GM12878 (cell line): ENCODE measurements around the gene IGIP. TPM values are rescaled to one million over a fixed set of nuclear protein-coding genes. Genes with fewer than 3 reads are reported as not detected.

Experiments
- ATAC-seq: fragments of 200-7000 bp; cut with Tn5 transposase; 3 replicates; pipeline ENCODE4 v1.9.1; 2020; ENCODE audit warnings: mild to moderate bottlenecking, moderate library complexity
- BruUV-seq: library from RNA; stranded (reverse); fragments of 400-500 nt; replicated peaks from 2 replicates; lab custom pipeline; 2021; lab: Mats Ljungman, UMichigan
- CTCF ChIA-PET: fragments of 300-600 bp; sonication (Branson Sonifier 250); formaldehyde crosslinking; extraction: SDS; loops from one replicate; lab custom pipeline; 2021; ENCODE audit warnings: inconsistent platforms; lab: Yijun Ruan, JAX
- POLR2A ChIA-PET: fragments of 350-600 bp; formaldehyde crosslinking; extraction: SDS; loops from one replicate; lab custom pipeline; 2021; ENCODE audit warnings: inconsistent platforms; lab: Charles Lee
- RAD21 ChIA-PET: fragments of 300-600 bp; sonication (Branson Sonifier 250); formaldehyde crosslinking; loops from one replicate; lab custom pipeline; 2023; ENCODE audit warnings: antibody characterized with exemption; ENCODE audit not compliant: unreplicated experiment; lab: Charles Lee
- SMC1A ChIA-PET: fragments of 300-600 bp; sonication (Branson Sonifier 250); formaldehyde crosslinking; loops from one replicate; lab custom pipeline; 2023; ENCODE audit not compliant: unreplicated experiment, uncharacterized antibody; lab: Charles Lee
- DNase-seq: peaks from one replicate; pipeline ENCODE4 v3.0.0-alpha.2; 2011; ENCODE audit warnings: low read depth, low spot score
- FAIRE-seq: peaks from 3 replicates; lab custom pipeline; 2011; peaks lifted over from hg19 to GRCh38; lab: Jason Lieb, UNC
- H2AFZ ChIP-seq: 2 replicates; pipeline ENCODE4 v1.6.0; 2011; ENCODE audit warnings: low read depth, low read length, control low read depth; ENCODE audit not compliant: control insufficient read depth
- H3K27ac ChIP-seq: 2 replicates; pipeline ENCODE4 v1.5.1; 2011; ENCODE audit warnings: control low read depth; ENCODE audit not compliant: control insufficient read depth, insufficient read depth
- H3K27me3 ChIP-seq, 2 experiments: replicated peaks in 1 of 2; 2 replicates each; pipeline versions ENCODE4 v1.6.0 to v1.6.1; 2011; ENCODE audit warnings: low read length in 1 of 2; ENCODE audit not compliant: control insufficient read depth in 2 of 2, insufficient read depth in 2 of 2
- H3K36me3 ChIP-seq, 2 experiments: 2 replicates each; pipeline ENCODE4 v1.5.1; 2011; ENCODE audit warnings: low read length in 1 of 2; ENCODE audit not compliant: control insufficient read depth in 2 of 2, insufficient read depth in 2 of 2
- H3K4me1 ChIP-seq: 2 replicates; pipeline ENCODE4 v1.6.1; 2011; ENCODE audit warnings: mild to moderate bottlenecking, low read length, moderate library complexity, mixed read lengths; ENCODE audit not compliant: control insufficient read depth, insufficient read depth
- H3K4me2 ChIP-seq: 2 replicates; pipeline ENCODE4 v1.6.0; 2011; ENCODE audit warnings: control low read depth; ENCODE audit not compliant: control insufficient read depth, insufficient read depth
- H3K4me3 ChIP-seq: fragments of 200-600 bp; sonication (generic); 2 replicates; pipeline ENCODE4 v1.5.1; 2016
- H3K79me2 ChIP-seq: 2 replicates; pipeline ENCODE4 v1.6.0; 2011; ENCODE audit warnings: low read length; ENCODE audit not compliant: control insufficient read depth, insufficient read depth
- H3K9ac ChIP-seq: 2 replicates; pipeline ENCODE4 v1.8.0; 2011; ENCODE audit warnings: low read length, control low read depth, mixed read lengths; ENCODE audit not compliant: control insufficient read depth, insufficient read depth
- H3K9me3 ChIP-seq: replicated peaks from 3 replicates; pipeline ENCODE4 v1.5.1; 2011; ENCODE audit warnings: mild to moderate bottlenecking, low read length; ENCODE audit not compliant: control insufficient read depth, insufficient read depth
- H4K20me1 ChIP-seq: 2 replicates; pipeline ENCODE4 v1.6.0; 2011; ENCODE audit not compliant: control insufficient read depth, insufficient read depth
- CTCF ChIP-seq, 3 experiments: IDR thresholded peaks in 2 of 3; conservative IDR thresholded peaks in 1 of 3; 2 replicates each; pipeline ENCODE4 v1.5.1; 2011; ENCODE audit warnings: low read depth in 3 of 3, low read length in 3 of 3, mild to moderate bottlenecking in 3 of 3, control low read depth in 2 of 3, moderate library complexity in 2 of 3, inconsistent platforms in 1 of 3, mixed read lengths in 1 of 3; ENCODE audit not compliant: control insufficient read depth in 2 of 3, insufficient read depth in 1 of 3; ENCODE audit errors: extremely low read depth in 1 of 3
- RCOR1 ChIP-seq: conservative IDR thresholded peaks from 2 replicates; pipeline ENCODE4 v1.6.1; 2012; ENCODE audit warnings: low read depth, low read length, improper control_type of control experiment
- RFX5 ChIP-seq: IDR thresholded peaks from 2 replicates; pipeline ENCODE4 v1.6.1; 2011; ENCODE audit warnings: low read depth, low read length, improper control_type of control experiment
- WGBS: methylation state at CpG from one replicate; pipeline ENCODE4 v1.1.6; 2016; ENCODE audit warnings: low lambda C conversion rate; ENCODE audit not compliant: insufficient replicate concordance, insufficient coverage; ENCODE audit errors: missing lambda C conversion rate; 5-methylcytosine and 5-hydroxymethylcytosine counted together
- in situ Hi-C: fragments of 300-500 bp; cut with MboI; formaldehyde crosslinking; loops from 9 replicates; pipeline ENCODE4 v1.14.3; 2018; ENCODE audit warnings: mixed read lengths
- intact Hi-C: fragments of 100-400 bp; cut with micrococcal nuclease; formaldehyde crosslinking; loops from one replicate; pipeline ENCODE4 v1.14.2; 2022; ENCODE audit not compliant: unreplicated experiment
- polyA plus RNA-seq, 11 experiments: library from polyadenylated mRNA; depleted of rRNA in 4 of 11; unstranded in 6 of 11; stranded (reverse) in 5 of 11; fragments of >200 nt; fragmentation: Nextera tagmentation in 4 of 11; fragmentation: Illumina TruSeq in 1 of 11; extraction: Ambion mirVana in 4 of 11; extraction: Trizol in 1 of 11; gene quantifications; 1 replicate in 1 of 11; 2 replicates in 10 of 11; pipeline versions ENCODE4 v1.2.1 to v1.2.3, GENCODE V29; 2011 to 2016; ENCODE audit warnings: inconsistent platforms in 2 of 11, missing spikeins in 2 of 11, low read depth in 1 of 11
- total RNA-seq, 4 experiments: library from RNA; depleted of rRNA in 3 of 4; stranded (reverse); fragments of >200 nt in 3 of 4; fragmentation: Illumina TruSeq in 1 of 4; extraction: Trizol in 1 of 4; gene quantifications; 2 replicates each; pipeline versions ENCODE4 v1.2.1 to v1.2.3, GENCODE V29; 2013 to 2021

IGIP gene
- total and polyA plus RNA-seq, 10 of the 15 experiments (the other 5 are each of a cell fraction or from before 2014, with no cell fraction given), result 0.58 to 3.3 (median 1.9) TPM

DNA sequence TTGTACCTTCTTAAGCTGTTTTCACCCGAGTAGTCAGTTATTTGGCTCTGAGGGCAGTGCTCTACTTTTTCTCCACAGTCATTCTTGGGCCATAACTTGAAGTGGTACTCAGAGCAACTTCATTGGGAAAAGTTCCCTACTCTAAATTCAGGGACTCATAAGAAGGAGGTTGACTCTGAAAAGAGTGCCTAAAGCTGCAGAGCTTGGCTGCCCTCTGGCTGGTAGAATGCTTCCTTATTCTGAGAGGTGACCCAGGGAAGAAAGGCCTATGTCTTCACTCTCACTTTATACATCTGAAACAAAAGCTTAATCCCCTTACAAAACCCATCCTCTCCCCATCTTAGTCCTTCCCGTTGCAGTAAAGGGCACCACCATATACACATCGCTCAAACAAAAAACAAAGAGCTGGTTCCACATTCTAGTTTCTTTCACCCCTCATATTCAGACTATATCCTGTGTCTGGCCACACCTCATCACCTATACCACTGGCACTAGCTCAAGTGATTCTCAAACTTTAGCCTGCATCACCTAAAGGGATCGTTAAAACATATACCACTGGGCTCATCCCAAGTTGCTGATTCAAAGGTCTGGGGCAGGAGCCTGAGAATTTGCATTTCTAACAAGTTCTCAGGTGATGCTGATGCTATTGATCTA is 7.9 kb downstream of the IGIP start:
- intact Hi-C loops, result no loop called here

More for the DNA sequence above, 7.9 kb downstream of the IGIP start:
- H3K79me2 ChIP-seq, result no peaks in the 10 kb centered on the region
- no peak overlapping the region for H2AFZ ChIP-seq
- BruUV-seq, result no TSS peak
- H4K20me1 ChIP-seq, result no peaks in the 10 kb centered on the region; the same call in 1 of the 2 replicates
- FAIRE-seq, result no peak
- ChIA-PET POLR2A (interaction anchor here (1.4 to 4.3 kb wide), 3 partner anchors 12 to 38 kb away, joined by 5 to 21 read pairs (median 10); no protein-coding TSS in a partner anchor), CTCF (interaction anchor here (0.6 to 5.3 kb wide), 16 partner anchors 8 to 342 kb away, joined by 3 to 33 read pairs (median 4); no protein-coding TSS in a partner anchor)
- no peak overlapping the region for H3K4me2 ChIP-seq
- in situ Hi-C loops, result no loop called here
- WGBS, result 95% methylated on average over 4 of the region's 4 CpGs
- H3K27ac ChIP-seq, result no peak overlapping the region
- DNase-seq, result no peak
- 0 out of 6 replicates have a peak, but pooled peaks of 1 of the 3 experiments have one; percentile 10 for TF ChIP-seq CTCF (IDR thresholded peaks at IDR 0.05 in 2 of 3, conservative IDR thresholded peaks at IDR 0.05 in 1 of 3; ENCODE audit: control insufficient read depth in 2 of 3, extremely low read depth in 1 of 3, insufficient read depth in 1 of 3, low read depth in 3 of 3, low read length in 3 of 3)
- TF ChIP-seq RFX5, result no peak
- no peak for TF ChIP-seq RCOR1
- TF ChIP-seq, all 136 proteins: peak for 1
- Histone ChIP-seq H3K4me1 (peaks cover 8% of the 10 kb centered on the region; the same call in 1 of the 2 replicates), H3K27me3 (no peaks in the 10 kb centered on the region), H3K9me3 (no peaks in the 10 kb centered on the region), H3K36me3 (no peaks in the 10 kb centered on the region), H3K4me3 (no peak overlapping the region), H3K9ac (no peak overlapping the region)
- RAD21 ChIA-PET, result interaction anchor here (1.4 to 3.8 kb wide), 3 partner anchors 10 to 60 kb away, joined by 3 to 16 read pairs (median 15); no protein-coding TSS in a partner anchor
- no peak for ATAC-seq
- SMC1A ChIA-PET, result interaction anchor here (0.6 to 5.3 kb wide), 12 partner anchors 9 to 86 kb away, joined by 3 to 39 read pairs (median 4); no protein-coding TSS in a partner anchor
